A673 (cell line): ENCODE measurements around the gene THRB.

Experiments
- EZH2 ChIP-seq: fragments of 200-600 bp; sonication (generic); IDR thresholded peaks from 2 replicates; pipeline ENCODE4 v1.6.1; 2017; ENCODE audit warnings: borderline replicate concordance, low read depth, mild to moderate bottlenecking, mixed read lengths, antibody characterized with exemption, low read length; ENCODE audit not compliant: poor library complexity, severe bottlenecking
- TF ChIP-seq, protein P1 (sequence below): fragments of 300-800, 200-600 bp; sonication (generic); conservative IDR thresholded peaks from 2 replicates; pipeline ENCODE4 v1.5.1; 2017; ENCODE audit warnings: low read depth, mild to moderate bottlenecking, antibody characterized with exemption, low read length, moderate library complexity, mixed read lengths

DNA sequence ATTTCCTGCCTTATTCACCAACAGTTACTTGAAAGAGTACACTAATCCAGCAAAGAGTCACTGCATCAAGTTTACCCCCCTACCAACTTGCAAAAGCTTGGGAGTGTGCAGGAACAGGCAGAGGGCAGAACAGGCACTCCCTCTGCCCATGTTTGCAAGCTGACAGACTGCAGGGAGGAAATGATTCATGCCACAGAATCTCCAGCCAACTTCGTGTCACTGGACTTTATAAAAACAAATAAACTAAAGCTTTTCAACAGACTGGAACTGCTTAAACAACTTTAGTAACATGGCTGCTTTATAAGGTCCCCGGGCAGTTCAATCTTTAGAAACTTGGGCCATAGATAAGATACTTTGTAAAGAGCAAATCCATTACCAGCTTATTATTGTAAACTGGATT lies 129.5 kb downstream of the THRB start:
- no peak for TF ChIP-seq EZH2
- TF ChIP-seq, protein P1, sequence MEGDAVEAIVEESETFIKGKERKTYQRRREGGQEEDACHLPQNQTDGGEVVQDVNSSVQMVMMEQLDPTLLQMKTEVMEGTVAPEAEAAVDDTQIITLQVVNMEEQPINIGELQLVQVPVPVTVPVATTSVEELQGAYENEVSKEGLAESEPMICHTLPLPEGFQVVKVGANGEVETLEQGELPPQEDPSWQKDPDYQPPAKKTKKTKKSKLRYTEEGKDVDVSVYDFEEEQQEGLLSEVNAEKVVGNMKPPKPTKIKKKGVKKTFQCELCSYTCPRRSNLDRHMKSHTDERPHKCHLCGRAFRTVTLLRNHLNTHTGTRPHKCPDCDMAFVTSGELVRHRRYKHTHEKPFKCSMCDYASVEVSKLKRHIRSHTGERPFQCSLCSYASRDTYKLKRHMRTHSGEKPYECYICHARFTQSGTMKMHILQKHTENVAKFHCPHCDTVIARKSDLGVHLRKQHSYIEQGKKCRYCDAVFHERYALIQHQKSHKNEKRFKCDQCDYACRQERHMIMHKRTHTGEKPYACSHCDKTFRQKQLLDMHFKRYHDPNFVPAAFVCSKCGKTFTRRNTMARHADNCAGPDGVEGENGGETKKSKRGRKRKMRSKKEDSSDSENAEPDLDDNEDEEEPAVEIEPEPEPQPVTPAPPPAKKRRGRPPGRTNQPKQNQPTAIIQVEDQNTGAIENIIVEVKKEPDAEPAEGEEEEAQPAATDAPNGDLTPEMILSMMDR = no peak
